Mucosa of stomach (tissue), 1 donor: ENCODE measurements around the gene GAS2L3.
"Not testable (repeated sequence)": the region's sequence is repeated elsewhere in the genome, so short reads cannot be mapped to it uniquely, and the experiment has no call there.

Experiments
- H3K27me3 ChIP-seq: one replicate; pipeline ENCODE4 v1.7.0; 2013; ENCODE audit warnings: mild to moderate bottlenecking, low read length; ENCODE audit not compliant: control insufficient read depth, insufficient read depth
- H3K36me3 ChIP-seq: one replicate; pipeline ENCODE4 v1.7.0; 2013; ENCODE audit warnings: low read length; ENCODE audit not compliant: control insufficient read depth, insufficient read depth
- H3K4me1 ChIP-seq: one replicate; pipeline ENCODE4 v1.7.0; 2013; ENCODE audit warnings: mild to moderate bottlenecking, low read length; ENCODE audit not compliant: control insufficient read depth, insufficient read depth
- H3K4me3 ChIP-seq: one replicate; pipeline ENCODE4 v1.7.0; 2013; ENCODE audit warnings: low read length
- H3K9ac ChIP-seq: one replicate; pipeline ENCODE4 v1.7.0; 2013; ENCODE audit warnings: mild to moderate bottlenecking, low read length, moderate library complexity
- H3K9me3 ChIP-seq: one replicate; pipeline ENCODE4 v1.7.0; 2013; ENCODE audit warnings: mild to moderate bottlenecking, low read length, moderate library complexity; ENCODE audit not compliant: control insufficient read depth
- donor health status: Pancreatic carcinoma.

The GAS2L3 gene

DNA sequence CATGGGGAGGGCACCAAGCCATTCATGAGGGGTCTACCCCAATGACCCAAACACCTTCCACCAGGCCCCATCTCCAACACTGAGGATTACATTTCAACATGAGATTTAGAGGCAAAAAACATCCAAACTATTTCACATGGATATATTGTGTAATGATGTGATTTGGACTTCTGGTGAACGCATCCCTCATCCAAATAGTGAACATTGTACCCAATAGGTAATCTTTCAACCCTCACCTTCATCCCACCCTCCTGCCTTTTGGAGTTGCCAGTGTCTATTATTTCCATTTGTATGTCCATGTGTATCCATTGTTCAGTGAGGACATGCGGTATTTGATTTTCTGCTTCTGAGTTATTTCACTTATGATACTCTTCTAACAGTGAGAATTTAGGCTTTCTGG, 16.1 kb upstream of the GAS2L3 start:
- H3K9me3 ChIP-seq, result no peaks in the 10 kb centered on the region
- H3K27me3 ChIP-seq, result no peaks in the 10 kb centered on the region
- no peak overlapping the region for H3K9ac ChIP-seq
- no peaks in the 10 kb centered on the region for H3K4me1 ChIP-seq
- no peaks in the 10 kb centered on the region for H3K36me3 ChIP-seq
- no peak overlapping the region for H3K4me3 ChIP-seq

DNA sequence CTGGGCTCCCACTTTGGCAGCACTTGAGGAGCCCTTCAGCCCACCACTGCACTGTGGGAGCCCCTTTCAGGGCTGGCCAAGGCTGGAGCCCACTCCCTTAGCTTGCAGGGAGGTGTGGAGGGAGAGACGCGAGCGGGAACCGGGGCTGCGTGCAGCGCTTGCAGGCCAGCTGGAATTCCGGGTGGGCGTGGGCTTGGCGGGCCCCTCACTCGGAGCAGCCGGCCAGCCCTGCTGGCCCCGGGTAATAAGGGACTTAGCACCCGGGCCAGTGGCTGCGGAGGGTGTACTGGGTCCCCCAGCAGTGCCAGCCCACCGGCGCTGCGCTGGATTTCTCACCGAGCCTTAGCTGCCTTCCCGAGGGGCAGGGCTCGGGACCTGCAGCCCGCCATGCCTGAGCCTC, 14.2 kb upstream of the GAS2L3 start:
- not testable (repeated sequence) for H3K4me1 ChIP-seq, H3K27me3 ChIP-seq, H3K36me3 ChIP-seq, H3K4me3 ChIP-seq, H3K9ac ChIP-seq, H3K9me3 ChIP-seq

DNA sequence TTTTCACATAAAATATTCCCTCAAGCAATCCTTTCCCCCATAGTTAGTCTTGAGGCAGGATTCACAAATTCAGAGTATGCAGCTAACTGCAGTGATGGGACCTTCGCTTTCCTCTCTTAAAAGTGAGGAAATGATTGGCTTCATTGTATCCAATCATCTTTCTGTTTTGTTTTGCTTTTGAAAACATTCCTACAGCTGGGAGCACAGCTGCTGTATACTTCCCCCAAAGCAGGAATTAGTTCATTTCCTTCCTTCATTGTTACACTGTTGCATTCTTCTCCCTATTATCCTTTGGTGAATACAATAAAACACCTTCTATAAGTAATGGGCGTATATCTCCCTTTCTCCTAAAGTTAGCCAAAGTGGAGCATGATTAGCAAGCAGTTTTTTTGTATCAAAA, 9.4 kb upstream of the GAS2L3 start:
- H3K9ac ChIP-seq, result no peak overlapping the region
- H3K9me3 ChIP-seq, result no peaks in the 10 kb centered on the region
- no peak overlapping the region for H3K4me3 ChIP-seq
- H3K36me3 ChIP-seq, result no peaks in the 10 kb centered on the region
- no peaks in the 10 kb centered on the region for H3K27me3 ChIP-seq
- no peaks in the 10 kb centered on the region for H3K4me1 ChIP-seq

DNA sequence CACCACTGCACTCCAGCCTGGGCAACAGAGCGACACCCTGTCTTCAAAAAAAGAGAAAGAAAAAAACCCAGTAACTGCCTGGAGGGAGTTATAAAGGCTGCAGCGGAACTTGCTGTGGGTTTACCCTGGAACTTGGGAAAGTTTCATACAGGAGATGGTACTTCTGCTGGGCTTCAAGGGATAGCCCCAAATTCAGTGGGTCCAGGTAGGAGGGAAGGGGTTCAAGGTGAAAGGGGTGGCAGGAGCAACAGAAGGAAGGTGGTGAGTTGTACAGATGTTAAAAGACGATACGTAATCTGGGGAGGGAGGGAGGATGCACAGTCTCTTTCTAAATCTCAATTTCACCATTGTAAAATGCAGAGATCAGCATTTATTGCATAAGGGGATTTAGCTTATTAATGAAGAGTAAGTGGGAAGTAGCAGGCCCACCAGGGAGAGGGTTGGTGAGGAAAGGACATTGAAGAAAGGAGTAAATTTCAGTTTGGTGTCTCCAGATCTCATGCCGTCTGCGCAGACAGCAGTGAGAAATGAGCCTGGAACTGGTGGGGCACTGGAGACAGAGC, 8.5 kb upstream of the GAS2L3 start:
- no peaks in the 10 kb centered on the region for H3K27me3 ChIP-seq
- no peak overlapping the region for H3K4me3 ChIP-seq
- no peaks in the 10 kb centered on the region for H3K9me3 ChIP-seq
- no peaks in the 10 kb centered on the region for H3K4me1 ChIP-seq
- H3K9ac ChIP-seq, result no peak overlapping the region
- H3K36me3 ChIP-seq, result no peaks in the 10 kb centered on the region

DNA sequence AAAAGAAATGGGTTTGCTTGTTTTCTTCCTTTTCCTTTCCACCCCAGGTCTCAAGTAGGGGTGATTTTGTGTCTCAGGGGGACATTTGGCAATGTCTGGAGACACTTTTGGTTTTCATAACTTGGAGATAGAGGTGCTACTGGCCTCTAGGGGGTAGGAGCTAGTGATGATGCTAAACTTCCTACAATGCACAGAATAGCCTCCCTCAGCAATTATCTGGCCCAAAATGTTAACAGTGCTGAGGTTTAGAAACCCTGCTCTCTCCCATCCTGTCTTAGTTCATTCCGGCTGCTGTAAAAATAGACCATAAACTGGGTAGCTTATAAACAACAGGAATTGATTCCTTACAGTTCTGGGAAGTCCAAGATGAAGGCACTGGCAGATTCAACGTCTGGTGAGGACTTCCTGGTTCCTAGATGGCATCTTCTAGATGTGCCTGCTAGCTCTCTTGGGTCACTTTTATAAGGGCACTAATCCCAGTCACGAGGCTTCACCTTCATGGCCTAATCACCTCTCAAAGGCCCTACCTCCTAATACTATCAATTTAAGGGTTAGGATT, 7.4 kb upstream of the GAS2L3 start:
- H3K36me3 ChIP-seq, result no peaks in the 10 kb centered on the region
- no peak overlapping the region for H3K9ac ChIP-seq
- H3K27me3 ChIP-seq, result no peaks in the 10 kb centered on the region
- no peak overlapping the region for H3K4me3 ChIP-seq
- no peaks in the 10 kb centered on the region for H3K9me3 ChIP-seq
- no peaks in the 10 kb centered on the region for H3K4me1 ChIP-seq

DNA sequence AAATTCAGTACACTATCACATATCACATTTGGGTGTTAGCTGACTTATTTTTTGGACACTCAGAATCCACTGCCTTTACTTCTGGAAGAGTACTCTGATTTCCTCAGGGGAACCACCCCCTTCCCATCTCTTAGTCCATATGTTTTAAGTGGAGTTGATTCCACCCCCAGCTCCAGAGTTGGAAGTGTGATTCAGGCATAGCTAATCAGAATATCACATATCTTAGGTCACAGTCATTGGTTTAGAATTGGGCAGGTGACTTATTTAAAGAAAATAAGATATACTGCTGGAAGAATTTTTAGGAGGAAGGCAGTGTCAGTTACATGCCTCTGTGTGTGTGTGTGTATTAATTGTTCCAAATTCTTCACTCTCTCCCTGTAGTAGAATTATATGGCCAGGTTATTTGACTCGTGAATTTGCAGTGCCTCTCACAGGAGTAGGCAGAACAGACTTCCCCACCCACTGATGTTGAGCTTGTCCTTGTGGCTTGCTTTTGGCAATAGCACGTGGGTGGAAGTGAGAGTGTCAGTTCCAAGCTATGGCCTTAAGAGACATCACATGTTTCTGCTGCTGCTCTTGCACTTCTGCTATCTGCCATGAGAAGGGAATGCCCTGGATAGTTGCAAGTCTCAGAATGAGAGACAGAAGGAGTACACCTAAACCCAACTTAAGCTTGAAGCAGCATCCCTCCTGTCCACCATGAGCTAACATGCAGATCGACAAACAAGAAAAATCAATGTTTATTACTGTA, 6.4 kb upstream of the GAS2L3 start:
- Histone ChIP-seq H3K9ac (no peak overlapping the region), H3K4me1 (no peaks in the 10 kb centered on the region), H3K9me3 (no peaks in the 10 kb centered on the region), H3K4me3 (no peak overlapping the region), H3K36me3 (no peaks in the 10 kb centered on the region), H3K27me3 (no peaks in the 10 kb centered on the region)

DNA sequence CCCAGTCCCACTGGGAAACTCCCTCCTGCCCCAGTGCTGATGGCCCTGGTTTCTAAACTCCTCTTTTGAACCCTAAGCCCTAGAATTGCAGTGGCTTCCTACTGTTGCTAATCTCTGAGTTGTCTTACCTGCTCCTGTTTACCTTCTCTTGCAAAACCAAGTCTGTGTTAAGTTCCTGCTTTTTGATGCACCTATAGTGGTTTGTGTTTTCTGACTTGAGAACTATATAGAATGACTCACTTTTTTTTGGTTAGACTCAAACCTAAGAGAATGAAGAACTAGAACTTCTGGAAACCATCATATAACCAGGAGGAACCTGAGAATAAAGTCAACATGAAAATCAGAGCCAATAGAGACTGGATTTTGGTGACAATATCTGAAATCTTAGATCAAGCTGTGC, 5.5 kb upstream of the GAS2L3 start:
- H3K27me3 ChIP-seq, result no peaks in the 10 kb centered on the region
- H3K4me3 ChIP-seq, result no peak overlapping the region
- peaks cover 1% of the 10 kb centered on the region for H3K4me1 ChIP-seq
- no peaks in the 10 kb centered on the region for H3K36me3 ChIP-seq
- H3K9me3 ChIP-seq, result no peaks in the 10 kb centered on the region
- no peak overlapping the region for H3K9ac ChIP-seq

DNA sequence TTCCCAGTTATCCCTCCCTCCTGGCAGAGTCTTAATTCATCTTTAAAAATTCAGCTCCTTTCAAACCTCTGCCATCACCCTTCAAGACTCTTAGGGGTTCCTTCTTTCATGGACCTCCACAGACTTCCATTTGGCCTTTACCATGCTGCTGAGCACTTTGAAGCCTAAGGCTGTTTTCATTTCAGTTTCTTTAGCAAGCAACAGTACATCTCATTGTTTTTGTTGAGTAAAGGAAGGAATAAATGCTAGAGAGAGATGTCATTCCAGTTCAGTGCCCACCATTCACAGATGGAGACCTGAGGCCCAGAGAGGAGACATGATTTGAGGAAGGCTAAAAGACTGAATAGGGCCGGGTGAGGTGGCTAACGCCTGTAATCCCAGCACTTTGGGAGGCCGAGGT, 1.3 kb upstream of the GAS2L3 start:
- Histone ChIP-seq H3K36me3 (no peaks in the 10 kb centered on the region), H3K4me3 (no peak overlapping the region), H3K27me3 (no peaks in the 10 kb centered on the region), H3K4me1 (peaks cover 14% of the 10 kb centered on the region), H3K9me3 (no peaks in the 10 kb centered on the region), H3K9ac (no peak overlapping the region)

DNA sequence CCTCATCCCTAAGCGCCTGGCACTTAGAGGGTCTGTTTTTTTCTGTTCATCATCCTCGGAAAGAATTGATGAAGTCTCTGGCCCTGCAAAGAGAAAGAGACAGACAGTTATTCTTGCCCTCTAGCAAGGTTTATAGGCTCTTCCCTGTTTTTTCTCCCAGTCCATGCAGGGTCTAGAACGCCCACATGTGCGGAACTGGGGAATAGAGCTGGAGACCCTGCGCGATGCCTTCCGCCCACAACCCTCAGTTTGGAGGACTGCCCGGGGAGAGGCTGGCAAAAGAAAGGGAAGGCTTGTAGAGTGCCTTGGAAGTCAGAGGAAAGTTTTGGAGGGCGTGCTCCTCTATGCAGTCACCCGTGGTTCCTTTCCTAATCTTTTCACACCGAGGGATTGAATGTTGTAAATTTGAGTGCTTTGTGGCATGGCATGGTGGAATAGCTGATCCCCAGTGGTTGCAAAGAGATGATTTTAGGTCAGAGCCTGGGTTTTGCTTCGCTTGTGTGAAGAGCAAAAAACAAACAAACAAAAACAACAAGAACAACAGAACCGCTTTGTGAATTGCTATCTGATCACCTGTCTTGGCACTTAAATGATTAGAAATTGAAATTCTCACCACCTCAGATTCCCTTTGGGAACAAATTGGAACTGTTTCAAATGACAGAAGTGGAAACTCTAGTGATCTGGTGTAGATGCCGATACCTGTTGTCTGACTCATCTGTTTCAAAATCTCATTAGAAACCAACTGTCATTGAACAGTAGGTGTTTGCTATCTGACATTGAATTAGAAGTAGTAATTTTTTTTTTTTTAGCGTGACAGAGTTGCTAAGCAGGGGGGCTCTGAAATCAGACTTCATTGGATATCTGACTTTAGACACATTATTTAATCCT, 947 bp downstream of the GAS2L3 start:
- no peaks in the 10 kb centered on the region for H3K9me3 ChIP-seq
- no peaks in the 10 kb centered on the region for H3K36me3 ChIP-seq
- peak overlapping the region; percentile 86 for H3K4me3 ChIP-seq
- peaks cover 14% of the 10 kb centered on the region for H3K4me1 ChIP-seq
- peak overlapping the region; percentile 75 for H3K9ac ChIP-seq
- no peaks in the 10 kb centered on the region for H3K27me3 ChIP-seq

DNA sequence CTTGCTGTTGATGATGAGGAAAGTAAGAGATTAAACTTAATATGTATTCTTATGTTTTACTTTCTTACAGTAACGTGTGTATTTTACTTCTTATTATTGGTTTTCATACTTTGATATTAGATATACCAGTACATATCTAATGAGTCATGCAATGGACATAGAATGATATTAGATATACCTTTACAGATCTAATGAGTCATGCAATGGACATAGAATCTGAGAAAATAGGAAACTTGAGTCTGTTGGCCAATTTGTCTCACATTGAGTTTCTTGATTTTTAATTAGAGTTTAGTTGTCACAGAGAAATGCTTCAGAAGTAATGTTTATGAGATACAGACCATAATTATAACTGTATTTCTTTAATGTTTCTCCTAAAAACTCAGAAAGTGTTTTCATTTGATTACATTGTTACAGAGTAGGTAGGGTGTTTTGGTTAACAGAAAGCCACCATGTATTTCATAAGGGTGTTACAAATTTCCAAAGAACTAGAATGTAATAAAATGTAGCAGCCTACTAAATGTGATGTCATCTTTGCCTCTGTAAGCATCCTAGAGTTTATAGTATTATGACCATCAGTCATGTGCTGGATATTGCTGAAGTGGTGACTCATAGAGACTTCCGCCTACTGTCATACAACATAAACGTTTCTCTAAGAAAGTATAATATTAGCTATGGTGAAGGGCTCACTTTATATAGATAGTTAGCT, 3.0 kb downstream of the GAS2L3 start:
- H3K36me3 ChIP-seq, result no peaks in the 10 kb centered on the region
- H3K9me3 ChIP-seq, result no peaks in the 10 kb centered on the region
- H3K4me3 ChIP-seq, result no peak overlapping the region
- no peaks in the 10 kb centered on the region for H3K27me3 ChIP-seq
- H3K9ac ChIP-seq, result no peak overlapping the region
- peaks cover 14% of the 10 kb centered on the region for H3K4me1 ChIP-seq

DNA sequence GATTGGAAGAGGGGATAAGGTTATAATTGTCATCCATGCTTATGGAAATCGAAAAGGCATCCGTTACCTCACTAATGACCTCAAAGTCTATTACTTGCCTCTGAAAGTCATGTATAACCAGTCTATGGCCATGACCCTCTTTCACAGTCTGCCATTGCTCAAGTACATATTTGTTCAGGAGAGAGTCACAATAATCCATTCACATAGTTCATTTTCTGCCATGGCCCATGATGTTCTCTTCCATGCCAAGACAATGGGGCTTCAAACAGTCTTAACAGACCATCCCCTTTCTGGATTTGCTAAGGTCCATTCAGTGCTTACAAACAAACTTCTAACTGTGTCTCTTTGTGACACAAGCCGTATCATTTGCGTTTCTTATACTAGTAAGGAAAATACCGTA, 5.4 kb downstream of the GAS2L3 start:
- H3K9ac ChIP-seq, result no peak overlapping the region
- H3K36me3 ChIP-seq, result no peaks in the 10 kb centered on the region
- H3K4me1 ChIP-seq, result peaks cover 9% of the 10 kb centered on the region
- H3K27me3 ChIP-seq, result no peaks in the 10 kb centered on the region
- no peaks in the 10 kb centered on the region for H3K9me3 ChIP-seq
- no peak overlapping the region for H3K4me3 ChIP-seq
